ENCODE data around the gene OR14A16. TPM values are rescaled to one million over a fixed set of nuclear protein-coding genes. Genes with fewer than 3 reads are reported as not detected.
A peak's percentile ranks its signal among the peaks of the same experiment; 100 is the strongest.

OR14A16 gene
- polyA plus RNA-seq, 3 donors: not detected

- no peak for DNase-seq
- Histone ChIP-seq H3K36me3 (replicated peaks in 1 of 2; ENCODE audit: control insufficient read depth in 1 of 2, insufficient read depth in 2 of 2, low read length in 2 of 2) (no peaks in the 10 kb centered on the region), H4K20me1 (ENCODE audit: insufficient read depth, low read length) (no peaks in the 10 kb centered on the region), H3K4me3 (replicated peaks in 1 of 3; ENCODE audit: low read depth in 2 of 3, low read length in 3 of 3) (no peak overlapping the region), H2AFZ (ENCODE audit: insufficient read depth, low read depth, low read length, poor library complexity, severe bottlenecking) (no peak overlapping the region), H3K4me1 (ENCODE audit: control insufficient read depth in 1 of 2, insufficient read depth in 2 of 2, low read length in 2 of 2) (no peaks in the 10 kb centered on the region), H3K4me2 (replicated peaks; ENCODE audit: extremely low read depth, low read length, poor library complexity, severe bottlenecking) (no peak overlapping the region), H3K9ac (ENCODE audit: insufficient read depth, low read length, poor library complexity, severe bottlenecking) (no peak overlapping the region), H3K27ac (ENCODE audit: low read depth in 1 of 2, low read length in 2 of 2) (no peak overlapping the region), H3K27me3 (ENCODE audit: control insufficient read depth in 2 of 2, insufficient read depth in 2 of 2, low read length in 2 of 2) (no peaks in the 10 kb centered on the region), H3K9me3 (replicated peaks in 1 of 2; ENCODE audit: control insufficient read depth in 1 of 2, insufficient read depth in 1 of 2, low read length in 2 of 2) (no peaks in the 10 kb centered on the region), H3K79me2 (ENCODE audit: insufficient read depth, low read length) (no peaks in the 10 kb centered on the region)
- no peaks in the 10 kb centered on the region for H3K4me1 Mint-ChIP-seq
- H3K27ac Mint-ChIP-seq: no peak overlapping the region
- peaks cover 0 to 2% (median 0%) of the 10 kb centered on the region in 3 donors for H3K27me3 Mint-ChIP-seq (ENCODE audit: low read depth in 3 of 3)
- peaks cover 0 to 7% (median 5%) of the 10 kb centered on the region in 7 donors for H3K9me3 Mint-ChIP-seq
- intact Hi-C loops (cut with micrococcal nuclease): no loop called here
- H3K4me3 Mint-ChIP-seq: no peak overlapping the region
- TF ChIP-seq, protein P1, sequence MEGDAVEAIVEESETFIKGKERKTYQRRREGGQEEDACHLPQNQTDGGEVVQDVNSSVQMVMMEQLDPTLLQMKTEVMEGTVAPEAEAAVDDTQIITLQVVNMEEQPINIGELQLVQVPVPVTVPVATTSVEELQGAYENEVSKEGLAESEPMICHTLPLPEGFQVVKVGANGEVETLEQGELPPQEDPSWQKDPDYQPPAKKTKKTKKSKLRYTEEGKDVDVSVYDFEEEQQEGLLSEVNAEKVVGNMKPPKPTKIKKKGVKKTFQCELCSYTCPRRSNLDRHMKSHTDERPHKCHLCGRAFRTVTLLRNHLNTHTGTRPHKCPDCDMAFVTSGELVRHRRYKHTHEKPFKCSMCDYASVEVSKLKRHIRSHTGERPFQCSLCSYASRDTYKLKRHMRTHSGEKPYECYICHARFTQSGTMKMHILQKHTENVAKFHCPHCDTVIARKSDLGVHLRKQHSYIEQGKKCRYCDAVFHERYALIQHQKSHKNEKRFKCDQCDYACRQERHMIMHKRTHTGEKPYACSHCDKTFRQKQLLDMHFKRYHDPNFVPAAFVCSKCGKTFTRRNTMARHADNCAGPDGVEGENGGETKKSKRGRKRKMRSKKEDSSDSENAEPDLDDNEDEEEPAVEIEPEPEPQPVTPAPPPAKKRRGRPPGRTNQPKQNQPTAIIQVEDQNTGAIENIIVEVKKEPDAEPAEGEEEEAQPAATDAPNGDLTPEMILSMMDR (IDR thresholded peaks at IDR 0.05): no peak
- H3K36me3 Mint-ChIP-seq: no peaks in the 10 kb centered on the region
- WGBS (ENCODE audit: insufficient coverage): 0% methylated on average over 1 of the region's 1 CpG
These were observed 5.7 kb upstream of the OR14A16 start for GRCh38 chr1:247829656-247830055.

DNA sequence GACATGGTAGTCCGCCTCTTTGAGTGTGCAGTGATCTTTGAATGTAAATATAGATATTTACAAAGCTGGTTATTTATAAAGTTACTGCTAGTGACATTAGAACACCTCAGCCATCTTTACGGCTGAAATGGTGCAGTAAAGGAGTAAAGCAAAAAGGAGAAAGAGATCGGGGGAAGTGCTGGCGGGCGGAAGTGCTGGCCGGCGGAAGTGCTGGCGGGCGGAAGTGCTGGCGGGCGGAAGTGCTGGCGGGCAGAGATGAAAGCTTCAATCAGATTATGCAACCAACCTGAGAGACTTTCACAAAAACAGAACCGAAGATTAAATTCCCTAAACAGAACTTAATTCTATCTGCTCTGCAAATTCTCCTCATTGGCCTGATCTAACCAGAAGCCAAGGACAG lies 1.4 kb upstream of the OR14A16 start:
- Histone ChIP-seq H4K20me1 (ENCODE audit: insufficient read depth, low read length) (no peaks in the 10 kb centered on the region), H3K4me1 (ENCODE audit: control insufficient read depth in 1 of 2, insufficient read depth in 2 of 2, low read length in 2 of 2) (no peaks in the 10 kb centered on the region), H3K27me3 (ENCODE audit: control insufficient read depth in 2 of 2, insufficient read depth in 2 of 2, low read length in 2 of 2) (no peaks in the 10 kb centered on the region), H3K27ac (ENCODE audit: low read depth in 1 of 2, low read length in 2 of 2) (no peak overlapping the region), H3K9me3 (replicated peaks in 1 of 2; ENCODE audit: control insufficient read depth in 1 of 2, insufficient read depth in 1 of 2, low read length in 2 of 2) (no peaks in the 10 kb centered on the region), H3K4me3 (replicated peaks in 1 of 3; ENCODE audit: low read depth in 2 of 3, low read length in 3 of 3) (no peak overlapping the region), H3K79me2 (ENCODE audit: insufficient read depth, low read length) (no peaks in the 10 kb centered on the region), H3K36me3 (replicated peaks in 1 of 2; ENCODE audit: control insufficient read depth in 1 of 2, insufficient read depth in 2 of 2, low read length in 2 of 2) (no peaks in the 10 kb centered on the region), H3K4me2 (replicated peaks; ENCODE audit: extremely low read depth, low read length, poor library complexity, severe bottlenecking) (no peak overlapping the region), H3K9ac (ENCODE audit: insufficient read depth, low read length, poor library complexity, severe bottlenecking) (no peak overlapping the region), H2AFZ (ENCODE audit: insufficient read depth, low read depth, low read length, poor library complexity, severe bottlenecking) (no peak overlapping the region)
- no peak for DNase-seq
- Mint-ChIP-seq H3K36me3 (no peaks in the 10 kb centered on the region), H3K4me1 (no peaks in the 10 kb centered on the region), H3K9me3 (peaks cover 0 to 7% (median 5%) of the 10 kb centered on the region in 7 donors), H3K27me3 (ENCODE audit: low read depth in 3 of 3) (no peaks in the 10 kb centered on the region), H3K27ac (peak overlapping the region in 1 of 7 donors; percentile 26), H3K4me3 (no peak overlapping the region)
- TF ChIP-seq, protein P1 (IDR thresholded peaks at IDR 0.05): no peak
- no CpG with 5 or more reads among the region's 13 CpGs for WGBS (ENCODE audit: insufficient coverage)
- intact Hi-C loops (cut with micrococcal nuclease): no loop called here

Data from CD14-positive monocyte (primary cell).